Kasumi-1 (cell line): ENCODE data around the gene LAIR1.
A peak's percentile ranks its signal among the peaks of the same experiment; 100 is the strongest.
"Not testable (repeated sequence)": the region's sequence is repeated elsewhere in the genome, so short reads cannot be mapped to it uniquely, and the experiment has no call there.

Source experiments
- DNase-seq, 2 experiments: peaks; one replicate each; lab custom pipeline; 2025; lab: John Stamatoyannopoulos, UW

LAIR1 gene

DNA sequence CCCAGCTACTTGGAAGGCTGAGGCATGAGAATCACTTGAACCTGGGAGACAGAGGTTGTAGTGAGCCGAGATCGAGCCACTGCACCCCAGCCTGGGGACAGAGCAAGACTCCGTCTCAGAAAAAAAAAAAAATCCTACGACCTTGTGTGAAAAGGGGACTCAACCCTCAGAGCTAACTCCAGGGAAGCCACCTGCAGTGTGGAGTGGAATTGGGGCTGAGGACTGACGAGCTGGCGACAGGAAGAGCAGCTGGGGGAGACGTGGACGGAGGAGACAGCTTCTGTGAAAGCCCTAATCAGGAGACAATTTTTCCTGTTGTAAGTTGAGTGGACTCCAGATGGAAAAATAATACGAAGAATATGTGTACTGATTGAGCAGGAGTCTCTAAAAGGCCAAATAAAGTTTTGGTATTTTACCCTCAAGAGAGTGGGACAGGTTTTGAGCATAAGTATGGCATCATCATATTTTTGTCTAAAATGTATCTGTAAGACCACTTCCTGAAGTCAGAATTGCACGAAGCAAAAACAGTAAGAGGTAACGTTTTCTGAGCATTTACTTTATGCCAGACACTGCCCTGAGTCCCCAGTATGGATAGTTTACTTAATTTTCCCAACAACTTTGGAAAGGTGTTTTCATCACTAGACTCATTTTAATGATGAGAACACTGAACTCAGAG is 12.0 kb upstream of the LAIR1 start:
- peak in 1 of 2 experiments; percentile 54 for DNase-seq

- DNase-seq = peak; percentile 94 to 96
Observed at GRCh38 chr19:54375181-54375938, 10.6 kb upstream of the LAIR1 start.

DNA sequence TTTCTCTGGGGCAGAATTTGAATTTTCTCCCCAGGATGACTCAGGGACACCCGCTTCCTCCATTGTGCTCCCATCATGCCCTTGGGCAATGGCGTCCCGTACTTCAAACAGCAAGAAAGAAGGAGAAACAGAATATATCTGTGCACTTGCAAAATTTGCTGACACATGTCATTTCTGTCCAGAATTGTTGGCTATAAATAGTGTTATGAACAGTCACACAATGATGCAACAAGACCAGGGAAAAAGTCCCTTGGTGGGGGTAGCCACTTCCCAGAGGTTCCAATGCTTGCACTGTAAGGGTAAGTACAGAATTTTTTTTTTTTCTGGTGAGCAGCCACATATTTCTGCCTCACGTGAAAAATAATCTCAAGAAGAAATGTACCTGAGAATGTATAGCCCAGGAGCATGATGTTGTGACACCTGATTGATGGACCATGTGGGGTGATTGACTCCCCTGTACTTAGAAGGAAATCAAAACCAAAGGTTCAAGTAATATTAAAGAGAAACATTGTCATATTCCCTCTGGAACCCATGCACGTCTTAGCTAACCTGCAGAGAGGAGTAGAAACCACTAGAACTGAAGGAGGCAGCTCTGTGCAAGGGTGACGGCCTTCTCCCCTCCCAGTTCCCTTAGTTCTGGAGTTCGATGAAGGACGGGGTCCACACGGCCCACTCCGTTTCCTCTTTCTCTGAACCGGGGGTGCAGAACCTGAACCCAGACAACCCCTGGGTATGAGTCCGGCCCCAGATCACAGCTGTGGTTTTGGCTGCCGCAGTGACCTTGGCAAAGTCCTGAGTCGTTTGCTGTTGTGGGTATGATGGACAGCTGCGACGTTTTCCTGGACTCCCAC is 9.3 kb upstream of the LAIR1 start:
- peak; percentile 43 to 61 for DNase-seq

GRCh38 chr19:54371453-54371852 is 6.7 kb upstream of the LAIR1 start:
- not testable (repeated sequence) for DNase-seq

GRCh38 chr19:54370434-54370796 is 5.7 kb upstream of the LAIR1 start:
- peak; percentile 69 to 81 for DNase-seq

GRCh38 chr19:54369688-54370433 is 5.1 kb upstream of the LAIR1 start:
- not testable (repeated sequence) for DNase-seq

DNA sequence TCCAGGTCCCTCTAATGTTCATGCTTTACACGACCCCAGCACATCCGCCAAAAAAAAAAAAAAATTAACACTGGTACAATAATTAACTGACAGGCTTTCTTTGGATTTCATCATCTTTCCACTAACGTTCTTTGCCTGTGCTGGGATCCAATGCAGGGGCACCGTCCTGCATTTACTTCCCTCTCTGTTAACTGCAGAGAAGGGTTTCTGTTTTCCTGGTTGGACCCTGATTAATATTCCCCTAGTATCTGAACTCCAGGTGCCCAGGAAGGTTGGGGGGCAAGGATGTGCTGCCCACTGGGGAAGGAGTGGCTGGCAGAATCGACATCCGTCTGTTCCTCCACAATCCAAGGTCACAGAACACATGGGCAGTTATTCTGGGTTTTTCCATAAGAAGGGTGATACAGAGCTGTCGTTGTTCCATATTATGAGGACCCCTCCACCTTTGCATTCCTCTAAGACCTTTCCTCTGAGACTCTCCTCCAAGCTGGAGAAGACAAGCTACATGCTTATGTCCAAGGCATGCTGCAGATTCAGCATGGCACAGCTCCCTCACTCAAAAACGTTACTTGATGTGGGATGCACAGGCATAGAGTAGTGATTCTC is 4.5 kb upstream of the LAIR1 start:
- peak; percentile 49 to 62 for DNase-seq

DNA sequence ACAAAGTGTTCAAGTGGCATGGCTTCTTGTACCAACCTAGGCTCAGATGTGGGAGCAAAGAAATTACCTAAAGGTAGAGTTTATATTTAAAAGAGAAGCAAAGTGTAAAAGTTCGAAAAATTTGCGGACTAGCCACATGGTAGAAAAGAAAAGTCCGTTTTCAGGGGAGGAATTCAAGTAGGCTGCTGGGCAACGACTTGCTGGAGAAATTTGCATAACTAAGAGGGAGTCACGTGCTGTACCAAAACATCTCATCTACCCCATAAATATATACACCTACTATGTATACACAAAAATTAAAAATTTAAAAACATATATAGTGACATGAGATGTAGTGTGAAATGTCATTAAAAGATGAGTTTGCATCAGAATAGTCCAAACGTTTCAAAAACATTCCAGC is 2.1 kb upstream of the LAIR1 start:
- no peak for DNase-seq

GRCh38 chr19:54365798-54366197 is 1.1 kb upstream of the LAIR1 start:
- DNase-seq = not testable (repeated sequence)

GRCh38 chr19:54361680-54362422 is 2.9 kb downstream of the LAIR1 start:
- DNase-seq = not testable (repeated sequence)

DNA sequence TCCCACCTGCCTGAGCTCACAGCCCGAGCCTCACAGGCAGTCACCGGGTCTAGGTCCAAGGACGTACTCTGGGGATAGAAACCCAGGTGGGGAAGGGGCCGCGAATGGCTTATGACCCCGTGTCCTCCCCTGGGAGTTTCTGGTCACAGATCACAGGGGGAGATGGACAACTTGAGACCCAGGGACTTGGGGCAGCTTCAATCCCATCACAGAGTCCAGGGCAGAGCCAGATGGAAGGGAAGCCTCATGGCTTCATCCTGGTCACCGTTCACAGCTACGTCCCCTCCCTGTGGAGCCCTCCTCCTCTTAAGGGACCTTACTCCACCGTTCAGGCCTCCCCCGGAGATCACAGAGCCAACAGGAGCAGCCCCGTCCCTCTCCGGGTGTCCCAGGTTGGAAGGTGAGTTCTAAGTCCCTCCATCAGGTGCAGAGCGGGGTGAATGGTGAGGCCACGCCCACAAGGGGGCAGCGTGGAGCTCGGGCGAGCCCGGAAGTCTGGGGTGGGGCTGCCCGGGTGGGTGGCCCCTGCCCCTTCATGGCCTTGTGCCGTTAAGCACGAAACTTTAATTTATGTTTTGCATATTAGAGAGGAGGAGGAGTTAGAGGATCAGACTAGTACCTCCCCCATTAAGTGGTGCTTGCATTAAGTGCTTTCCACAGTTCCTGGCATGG is 5.4 kb downstream of the LAIR1 start:
- not testable (repeated sequence) for DNase-seq

- no peak for DNase-seq
Observed at GRCh38 chr19:54357381-54357780, 7.3 kb downstream of the LAIR1 start.

GRCh38 chr19:54356444-54357056 is 8.2 kb downstream of the LAIR1 start:
- no peak for DNase-seq

DNA sequence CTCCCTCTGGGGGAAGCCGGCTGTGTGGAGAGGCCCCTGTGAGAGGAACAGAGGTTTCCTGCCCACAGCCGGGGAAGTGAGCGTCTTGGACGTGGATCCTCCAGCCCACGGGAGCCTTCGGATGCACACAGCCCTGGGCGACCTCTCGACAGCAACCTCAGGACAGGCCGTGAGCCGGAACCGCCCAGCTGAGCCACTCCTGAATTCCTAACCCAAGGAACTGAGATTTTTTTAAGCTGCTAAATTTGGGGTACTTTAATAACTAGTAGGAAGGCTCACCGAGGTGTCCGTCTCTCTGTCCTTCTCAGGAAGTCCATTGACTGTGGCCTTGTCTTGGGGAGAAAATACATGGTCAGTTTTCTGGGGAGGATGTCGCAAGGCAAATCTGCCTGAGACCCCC is 9.1 kb downstream of the LAIR1 start:
- DNase-seq = no peak

GRCh38 chr19:54354761-54355160 is 10.0 kb downstream of the LAIR1 start:
- no peak for DNase-seq

- DNase-seq = peak; percentile 26 to 32
Observed at GRCh38 chr19:54352546-54352945, 12.2 kb downstream of the LAIR1 start.

DNA sequence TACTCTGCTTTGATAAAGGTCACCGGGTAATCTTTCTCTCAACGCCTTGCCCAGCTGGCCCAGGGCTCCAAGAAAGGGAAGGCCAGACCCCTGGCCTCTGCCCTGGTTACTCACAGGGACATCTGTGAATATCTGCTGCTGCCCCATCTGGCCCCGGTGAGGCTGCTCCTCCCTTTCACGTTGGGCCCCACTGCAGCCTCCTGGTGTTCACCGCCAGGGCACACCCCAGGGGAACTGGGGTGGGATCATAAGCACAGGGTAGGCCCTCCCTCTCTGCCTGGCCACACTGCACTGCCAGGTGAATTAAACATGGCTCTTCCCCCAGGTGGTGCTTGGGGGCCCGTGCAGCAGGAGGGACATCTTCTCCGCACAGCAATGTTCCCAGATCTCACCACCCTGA is 12.7 kb downstream of the LAIR1 start:
- no peak for DNase-seq

GRCh38 chr19:54351474-54351873 is 13.3 kb downstream of the LAIR1 start:
- DNase-seq = no peak

DNA sequence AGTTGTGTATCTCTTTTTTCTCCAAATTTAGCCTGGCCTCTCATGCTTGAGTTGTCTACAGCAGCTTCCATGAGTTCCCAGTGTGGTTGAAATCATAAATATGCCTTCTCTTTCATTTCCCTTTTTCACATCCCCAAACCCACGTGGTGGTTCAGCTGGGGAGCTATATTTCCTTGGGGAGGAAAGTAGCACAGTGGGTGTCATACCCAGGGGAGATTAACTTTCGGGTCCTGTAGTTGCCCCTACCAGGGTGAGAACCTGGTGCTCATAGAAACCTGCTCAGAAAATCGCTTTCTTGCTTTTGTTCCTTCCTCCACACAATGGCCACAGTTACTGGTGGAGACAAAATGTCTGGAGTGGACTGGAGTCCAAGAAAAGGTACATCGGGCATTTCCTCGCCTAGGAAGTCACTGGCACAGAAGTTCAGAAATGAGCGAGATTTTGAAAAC is 18.8 kb downstream of the LAIR1 start:
- DNase-seq = peak; percentile 30 to 36

DNA sequence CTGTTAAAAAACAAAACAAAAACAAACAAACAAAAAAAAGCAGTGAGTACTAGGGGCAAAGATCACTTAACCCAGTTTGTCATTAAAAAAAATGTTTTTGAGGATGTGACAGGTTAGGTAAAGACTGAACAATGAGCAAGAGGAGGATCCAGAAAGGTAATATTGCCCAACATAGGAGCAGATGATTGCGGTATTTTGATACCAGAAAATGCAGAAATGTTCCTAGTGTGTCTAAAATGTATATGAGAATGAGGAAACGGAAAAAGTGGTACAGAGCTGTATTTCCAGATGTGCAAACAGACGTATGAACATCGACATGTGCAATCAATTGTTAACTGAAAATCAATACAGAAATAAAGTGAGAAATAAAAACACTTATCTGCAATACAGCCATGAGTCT is 20.9 kb downstream of the LAIR1 start:
- no peak for DNase-seq
